ENCODE measurements around the gene RBM33. TPM values are rescaled to one million over a fixed set of nuclear protein-coding genes. Genes with fewer than 3 reads are reported as not detected.

RBM33 gene
- total RNA-seq, 1 donor from 2014 or later = 117 TPM

DNA sequence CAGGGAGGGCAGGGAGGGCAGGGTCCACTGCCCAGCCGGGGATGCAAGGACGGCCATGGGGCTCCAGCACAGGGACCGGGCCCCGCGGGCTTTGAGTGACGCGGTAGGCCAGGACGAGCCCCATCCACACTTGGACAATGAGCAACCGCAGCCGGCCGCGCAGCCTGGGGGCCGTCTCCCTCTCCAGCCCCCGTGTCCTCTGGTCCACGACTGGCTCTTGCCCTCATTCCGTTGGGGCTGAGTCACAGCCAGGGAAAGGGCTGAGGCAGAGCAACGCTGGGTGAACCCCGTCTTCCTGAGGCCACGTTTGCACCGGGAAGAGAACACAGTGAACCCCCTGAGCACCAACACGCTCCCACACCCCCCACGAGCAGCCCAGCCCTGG lies 144.1 kb downstream of the RBM33 start:
- TF ChIP-seq, protein P1, sequence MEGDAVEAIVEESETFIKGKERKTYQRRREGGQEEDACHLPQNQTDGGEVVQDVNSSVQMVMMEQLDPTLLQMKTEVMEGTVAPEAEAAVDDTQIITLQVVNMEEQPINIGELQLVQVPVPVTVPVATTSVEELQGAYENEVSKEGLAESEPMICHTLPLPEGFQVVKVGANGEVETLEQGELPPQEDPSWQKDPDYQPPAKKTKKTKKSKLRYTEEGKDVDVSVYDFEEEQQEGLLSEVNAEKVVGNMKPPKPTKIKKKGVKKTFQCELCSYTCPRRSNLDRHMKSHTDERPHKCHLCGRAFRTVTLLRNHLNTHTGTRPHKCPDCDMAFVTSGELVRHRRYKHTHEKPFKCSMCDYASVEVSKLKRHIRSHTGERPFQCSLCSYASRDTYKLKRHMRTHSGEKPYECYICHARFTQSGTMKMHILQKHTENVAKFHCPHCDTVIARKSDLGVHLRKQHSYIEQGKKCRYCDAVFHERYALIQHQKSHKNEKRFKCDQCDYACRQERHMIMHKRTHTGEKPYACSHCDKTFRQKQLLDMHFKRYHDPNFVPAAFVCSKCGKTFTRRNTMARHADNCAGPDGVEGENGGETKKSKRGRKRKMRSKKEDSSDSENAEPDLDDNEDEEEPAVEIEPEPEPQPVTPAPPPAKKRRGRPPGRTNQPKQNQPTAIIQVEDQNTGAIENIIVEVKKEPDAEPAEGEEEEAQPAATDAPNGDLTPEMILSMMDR (IDR thresholded peaks at IDR 0.05) = no peak
- POLR2A ChIA-PET = no interaction called here
- peaks cover 11% of the 10 kb centered on the region for H3K4me1 Mint-ChIP-seq
- H3K27ac Mint-ChIP-seq = no peak overlapping the region
- intact Hi-C loops (cut with micrococcal nuclease) = no loop called here
- DNase-seq (no peak), ATAC-seq (ENCODE audit: low read depth) (no peak)
- CTCF ChIA-PET = no interaction called here
- H3K27me3 Mint-ChIP-seq = peaks cover 14% of the 10 kb centered on the region
- H3K4me3 Mint-ChIP-seq = no peak overlapping the region
- peaks cover 18% of the 10 kb centered on the region for H3K36me3 Mint-ChIP-seq (ENCODE audit: low read depth)
- no peaks in the 10 kb centered on the region for H3K9me3 Mint-ChIP-seq

DNA sequence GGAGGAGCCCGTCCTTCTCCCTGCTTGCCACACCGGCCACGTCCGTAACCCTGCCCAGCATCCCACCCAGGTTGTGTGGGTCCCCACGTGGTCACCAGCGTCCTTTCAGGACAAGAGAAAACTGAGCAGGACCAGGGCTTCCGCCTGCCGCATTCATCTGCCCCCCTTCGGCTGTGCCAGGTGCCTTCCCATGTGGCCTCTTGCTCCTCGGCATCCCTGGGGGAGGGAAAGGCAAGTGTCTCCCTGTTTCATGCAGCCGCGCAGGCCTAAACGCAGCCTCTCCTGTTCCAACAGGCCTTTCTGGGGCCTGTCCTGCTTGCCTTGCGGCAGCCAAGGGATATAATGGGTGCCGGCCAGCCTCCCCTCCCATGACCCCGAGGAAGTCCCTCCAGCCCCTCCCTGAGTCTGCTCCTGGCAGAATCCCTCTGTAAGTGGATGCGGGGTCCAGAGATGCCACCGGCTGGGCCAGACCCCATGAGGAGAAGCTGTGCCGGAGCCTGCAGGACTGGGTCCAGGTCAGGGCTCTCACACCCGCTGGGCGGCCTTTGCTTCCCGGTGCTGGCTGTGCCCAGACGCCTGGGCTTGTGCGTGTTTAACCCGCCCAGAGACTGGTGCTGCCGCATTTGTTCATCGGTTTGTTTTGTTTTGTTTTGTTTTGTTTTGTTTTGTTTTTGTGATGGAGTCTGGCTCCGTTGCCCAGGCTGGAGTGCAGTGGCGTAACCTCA lies 144.7 kb downstream of the RBM33 start:
- Mint-ChIP-seq H3K4me1 (peaks cover 11% of the 10 kb centered on the region), H3K9me3 (no peaks in the 10 kb centered on the region), H3K27me3 (peaks cover 14% of the 10 kb centered on the region), H3K27ac (no peak overlapping the region), H3K4me3 (no peak overlapping the region), H3K36me3 (ENCODE audit: low read depth) (peaks cover 12% of the 10 kb centered on the region)
- TF ChIP-seq, protein P1 (IDR thresholded peaks at IDR 0.05) = no peak
- ATAC-seq (ENCODE audit: low read depth) (no peak), DNase-seq (no peak)
- POLR2A ChIA-PET = no interaction called here
- CTCF ChIA-PET = no interaction called here
- intact Hi-C loops (cut with micrococcal nuclease) = no loop called here

DNA sequence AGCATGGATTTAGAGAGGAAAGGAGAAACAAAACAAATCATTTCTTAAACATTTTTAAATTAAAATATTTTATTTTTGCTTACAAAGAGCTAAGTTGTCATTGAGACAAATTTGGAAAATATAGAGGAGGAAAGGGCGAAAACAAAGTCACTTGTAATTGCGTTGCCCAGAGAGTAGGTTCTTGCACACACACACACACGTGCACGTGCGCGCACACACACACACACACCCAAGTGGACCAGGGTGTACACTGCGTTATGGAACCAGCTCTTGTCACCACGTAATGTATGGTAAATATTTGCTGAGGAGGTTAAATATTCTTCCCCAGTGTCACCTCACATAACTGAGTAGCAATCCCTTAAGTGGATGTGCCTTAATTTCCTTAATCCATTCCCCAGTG lies 146.2 kb downstream of the RBM33 start:
- TF ChIP-seq, protein P1 (IDR thresholded peaks at IDR 0.05) = no peak
- H3K27me3 Mint-ChIP-seq = peaks cover 16% of the 10 kb centered on the region
- H3K4me1 Mint-ChIP-seq = peaks cover 11% of the 10 kb centered on the region
- no peaks in the 10 kb centered on the region for H3K9me3 Mint-ChIP-seq
- H3K27ac Mint-ChIP-seq = no peak overlapping the region
- intact Hi-C loops (cut with micrococcal nuclease) = no loop called here
- DNase-seq = no peak
- H3K4me3 Mint-ChIP-seq = no peak overlapping the region
- ChIA-PET CTCF (no interaction called here), POLR2A (no interaction called here)
- ATAC-seq (ENCODE audit: low read depth) = no peak
- H3K36me3 Mint-ChIP-seq (ENCODE audit: low read depth) = peaks cover 3% of the 10 kb centered on the region

DNA sequence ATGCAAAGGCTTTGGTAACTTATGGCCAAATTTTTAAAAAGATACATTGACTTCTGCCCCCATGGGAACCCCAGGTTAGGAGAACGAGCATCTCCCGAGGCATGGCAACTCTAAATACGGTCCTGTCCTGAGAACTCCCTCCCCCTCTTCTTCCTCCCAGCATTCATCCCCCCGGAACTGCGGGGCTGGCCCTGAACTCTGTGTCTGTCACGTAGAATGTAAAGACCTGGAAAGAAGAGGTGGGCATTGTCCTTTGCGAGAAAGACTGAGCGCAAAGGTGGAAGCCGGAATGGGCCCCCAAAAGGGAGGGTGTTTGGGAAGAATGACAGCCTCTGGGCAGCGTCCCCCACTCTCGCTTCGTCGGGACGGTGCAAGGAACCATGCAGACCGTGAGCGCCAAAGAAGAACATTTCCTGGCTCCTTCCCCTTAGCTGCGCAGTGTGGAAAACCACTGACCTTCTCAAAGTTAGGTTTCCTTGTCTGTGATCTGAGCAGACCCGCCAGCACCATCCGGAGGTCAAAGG lies 146.8 kb downstream of the RBM33 start:
- ChIA-PET POLR2A (no interaction called here), CTCF (no interaction called here)
- intact Hi-C loops (cut with micrococcal nuclease) = no loop called here
- Mint-ChIP-seq H3K4me1 (peaks cover 9% of the 10 kb centered on the region), H3K9me3 (no peaks in the 10 kb centered on the region), H3K36me3 (ENCODE audit: low read depth) (no peaks in the 10 kb centered on the region), H3K4me3 (no peak overlapping the region), H3K27me3 (peaks cover 14% of the 10 kb centered on the region), H3K27ac (no peak overlapping the region)
- DNase-seq = no peak
- TF ChIP-seq, protein P1 (IDR thresholded peaks at IDR 0.05) = no peak
- no peak for ATAC-seq (ENCODE audit: low read depth)

DNA sequence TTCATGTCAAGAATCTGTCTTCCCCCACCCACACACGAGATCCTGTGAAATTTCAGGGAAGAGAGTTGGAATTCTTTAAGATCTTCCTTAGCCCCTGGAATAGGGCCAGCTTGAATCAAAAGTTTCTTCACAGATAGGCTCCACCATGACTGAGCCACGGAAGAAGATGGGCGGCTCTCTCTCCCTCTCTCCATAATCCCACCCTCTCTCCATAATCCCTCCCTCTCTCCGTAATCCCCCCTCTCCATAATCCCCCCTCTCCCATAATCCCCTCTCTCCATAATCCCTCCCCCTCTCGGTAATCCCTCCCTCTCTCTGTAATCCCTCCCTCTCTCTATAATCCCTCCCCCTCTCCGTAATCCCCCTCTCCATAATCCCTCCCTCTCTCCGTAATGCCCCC lies 147.4 kb downstream of the RBM33 start:
- H3K36me3 Mint-ChIP-seq (ENCODE audit: low read depth) = no peaks in the 10 kb centered on the region
- ATAC-seq (ENCODE audit: low read depth) (no peak), DNase-seq (no peak)
- no peaks in the 10 kb centered on the region for H3K9me3 Mint-ChIP-seq
- TF ChIP-seq, protein P1 (IDR thresholded peaks at IDR 0.05) = no peak
- H3K4me3 Mint-ChIP-seq = no peak overlapping the region
- H3K27ac Mint-ChIP-seq = no peak overlapping the region
- ChIA-PET CTCF (no interaction called here), POLR2A (no interaction called here)
- peaks cover 13% of the 10 kb centered on the region for H3K27me3 Mint-ChIP-seq
- intact Hi-C loops (cut with micrococcal nuclease) = no loop called here
- H3K4me1 Mint-ChIP-seq = peaks cover 6% of the 10 kb centered on the region
